Measurements from ENCODE around the gene USO1. TPM values are rescaled to one million over a fixed set of nuclear protein-coding genes. Genes with fewer than 3 reads are reported as not detected.

USO1 gene
- total and polyA plus RNA-seq, 12 donors = 27.4 to 109 (median 69.8) TPM

DNA sequence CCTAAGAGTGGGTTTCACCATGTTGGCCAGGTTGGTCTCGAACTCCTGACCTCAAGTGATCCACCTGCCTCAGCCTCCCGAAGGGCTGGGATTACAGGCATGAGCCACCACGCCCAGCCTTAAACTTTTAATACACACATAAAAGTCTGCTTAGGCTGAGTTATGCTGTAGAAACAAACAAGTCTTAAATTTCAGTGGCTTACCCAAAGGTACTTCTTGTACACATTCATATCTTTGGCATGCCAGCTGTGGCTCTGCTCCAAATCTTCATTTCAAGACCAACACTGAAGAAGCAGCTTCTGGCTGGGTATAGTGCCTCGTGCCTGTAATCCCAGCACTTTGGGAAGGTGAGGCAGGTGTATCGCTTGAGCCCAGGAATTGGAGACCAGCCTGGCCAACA lies 97.6 kb downstream of the USO1 start:
- TF ChIP-seq, protein P1, sequence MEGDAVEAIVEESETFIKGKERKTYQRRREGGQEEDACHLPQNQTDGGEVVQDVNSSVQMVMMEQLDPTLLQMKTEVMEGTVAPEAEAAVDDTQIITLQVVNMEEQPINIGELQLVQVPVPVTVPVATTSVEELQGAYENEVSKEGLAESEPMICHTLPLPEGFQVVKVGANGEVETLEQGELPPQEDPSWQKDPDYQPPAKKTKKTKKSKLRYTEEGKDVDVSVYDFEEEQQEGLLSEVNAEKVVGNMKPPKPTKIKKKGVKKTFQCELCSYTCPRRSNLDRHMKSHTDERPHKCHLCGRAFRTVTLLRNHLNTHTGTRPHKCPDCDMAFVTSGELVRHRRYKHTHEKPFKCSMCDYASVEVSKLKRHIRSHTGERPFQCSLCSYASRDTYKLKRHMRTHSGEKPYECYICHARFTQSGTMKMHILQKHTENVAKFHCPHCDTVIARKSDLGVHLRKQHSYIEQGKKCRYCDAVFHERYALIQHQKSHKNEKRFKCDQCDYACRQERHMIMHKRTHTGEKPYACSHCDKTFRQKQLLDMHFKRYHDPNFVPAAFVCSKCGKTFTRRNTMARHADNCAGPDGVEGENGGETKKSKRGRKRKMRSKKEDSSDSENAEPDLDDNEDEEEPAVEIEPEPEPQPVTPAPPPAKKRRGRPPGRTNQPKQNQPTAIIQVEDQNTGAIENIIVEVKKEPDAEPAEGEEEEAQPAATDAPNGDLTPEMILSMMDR (IDR thresholded peaks at IDR 0.05) = no peak
- TF ChIP-seq POLR2A (IDR thresholded peaks at IDR 0.05) = no peak
- Histone ChIP-seq H3K36me3 (replicated peaks in 1 of 2) (no peaks in the 10 kb centered on the region), H3K4me3 (no peak overlapping the region), H3K27me3 (no peaks in the 10 kb centered on the region), H3K27ac (no peak overlapping the region), H3K9me3 (replicated peaks in 1 of 3) (no peaks in the 10 kb centered on the region), H3K4me1 (replicated peaks in 1 of 2) (no peaks in the 10 kb centered on the region)
- WGBS, 4 donors = 88 to 98% (median 97%) methylated on average over 5 of the region's 5 CpGs
- intact Hi-C loops (cut with DNase I) = no loop called here
- DNase-seq = no peak

DNA sequence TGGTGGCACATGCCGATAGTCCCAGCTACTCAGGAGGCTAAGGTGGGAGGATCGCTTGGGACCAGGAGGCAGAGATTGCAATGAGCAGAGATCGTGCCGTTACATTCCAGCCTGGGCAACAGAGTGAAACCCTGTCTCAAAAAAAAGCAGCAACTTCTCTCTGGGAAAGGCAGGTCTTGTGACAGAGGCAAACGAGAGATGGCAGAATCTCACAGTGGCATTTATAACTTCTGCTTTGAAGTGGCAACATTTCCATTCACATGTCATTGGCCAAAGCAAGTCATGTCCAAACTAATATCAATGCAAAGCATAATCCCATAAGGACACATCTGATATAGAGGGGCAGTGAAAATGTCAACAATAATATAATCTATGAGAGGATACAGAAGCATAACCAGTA lies 98.0 kb downstream of the USO1 start:
- Histone ChIP-seq H3K4me3 (no peak overlapping the region), H3K27ac (no peak overlapping the region), H3K4me1 (replicated peaks in 1 of 2) (no peaks in the 10 kb centered on the region), H3K36me3 (replicated peaks in 1 of 2) (no peaks in the 10 kb centered on the region), H3K27me3 (no peaks in the 10 kb centered on the region), H3K9me3 (replicated peaks in 1 of 3) (no peaks in the 10 kb centered on the region)
- WGBS, 4 donors = 76 to 89% (median 87%) methylated on average over 5 of the region's 5 CpGs
- intact Hi-C loops (cut with DNase I) = no loop called here
- DNase-seq = no peak
- TF ChIP-seq POLR2A (IDR thresholded peaks at IDR 0.05) = no peak
- TF ChIP-seq, protein P1 (IDR thresholded peaks at IDR 0.05) = no peak

DNA sequence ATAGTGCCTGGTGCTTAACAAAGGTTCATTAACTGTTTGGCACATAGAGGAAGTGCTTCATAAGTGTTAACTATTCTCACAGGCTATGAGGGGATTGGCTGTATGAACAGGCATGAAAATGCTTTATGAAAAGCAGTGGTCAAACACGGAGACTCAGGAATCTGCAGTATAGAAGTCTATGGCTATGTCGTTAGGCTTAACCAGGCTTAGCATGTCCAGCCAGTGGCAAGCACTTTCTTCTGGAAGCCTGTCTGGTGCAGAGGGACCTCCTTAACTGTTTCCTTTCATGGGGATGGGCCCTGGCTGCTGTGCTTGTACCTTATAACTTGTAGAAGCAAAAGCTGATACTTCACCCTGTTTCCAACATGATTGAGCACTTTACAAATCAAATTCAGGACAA lies 99.4 kb downstream of the USO1 start:
- no peak for DNase-seq
- no peak for TF ChIP-seq POLR2A (IDR thresholded peaks at IDR 0.05)
- TF ChIP-seq, protein P1 (IDR thresholded peaks at IDR 0.05) = no peak

DNA sequence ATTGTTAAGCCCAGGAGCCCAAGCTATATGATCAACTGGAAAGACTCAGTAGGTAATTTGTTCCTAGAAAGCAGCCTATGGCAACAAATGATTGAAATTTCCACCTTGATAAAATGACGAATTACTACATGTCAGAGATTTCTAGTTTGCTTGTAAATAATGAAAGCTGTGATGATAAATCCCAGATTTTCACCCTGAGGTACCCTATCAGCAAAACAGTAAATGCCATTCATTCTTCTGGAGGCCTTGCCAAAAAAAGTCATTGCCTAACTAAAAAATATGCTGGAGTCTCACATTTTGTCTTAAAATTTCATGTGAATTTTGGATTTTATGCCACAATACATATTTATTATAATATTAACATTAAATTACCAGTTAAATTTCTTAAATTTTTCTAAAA lies 106.5 kb downstream of the USO1 start:
- H3K4me1 ChIP-seq (replicated peaks in 1 of 2) = peaks cover 0 to 5% of the 10 kb centered on the region in 2 donors
- WGBS, 4 donors = 58 to 77% (median 65%) methylated on average over 1 of the region's 1 CpG
- H3K27ac ChIP-seq = no peak overlapping the region
- DNase-seq = no peak
- no peaks in the 10 kb centered on the region for H3K36me3 ChIP-seq (replicated peaks in 1 of 2)
- TF ChIP-seq POLR2A (IDR thresholded peaks at IDR 0.05) = no peak
- TF ChIP-seq, protein P1 (IDR thresholded peaks at IDR 0.05) = no peak
- intact Hi-C loops (cut with DNase I) = no loop called here
- H3K4me3 ChIP-seq = no peak overlapping the region
- no peaks in the 10 kb centered on the region for H3K9me3 ChIP-seq (replicated peaks in 1 of 3)
- no peaks in the 10 kb centered on the region for H3K27me3 ChIP-seq

More for the DNA sequence above, 99.4 kb downstream of the USO1 start:
- H3K4me3 ChIP-seq = no peak overlapping the region
- intact Hi-C loops (cut with DNase I) = no loop called here
- H3K36me3 ChIP-seq (replicated peaks in 1 of 2) = no peaks in the 10 kb centered on the region
- no peaks in the 10 kb centered on the region for H3K9me3 ChIP-seq (replicated peaks in 1 of 3)
- H3K27me3 ChIP-seq = no peaks in the 10 kb centered on the region
- no peak overlapping the region for H3K27ac ChIP-seq
- peaks cover 0 to 2% of the 10 kb centered on the region in 2 donors for H3K4me1 ChIP-seq (replicated peaks in 1 of 2)
- WGBS, 4 donors = 65 to 83% (median 71%) methylated on average over 2 of the region's 2 CpGs

Data from adrenal gland (tissue), 12 donors.